Uterus (tissue), 2 donors: Measurements from ENCODE around the gene HIP1.

Experiments used
- POLR2A ChIP-seq, 2 donors: fragments of 450-650 bp; IDR thresholded peaks; one replicate each; pipeline ENCODE4 v1.6.1; 2016; ENCODE audit warnings: antibody characterized with exemption in 2 of 2, mild to moderate bottlenecking in 1 of 2, moderate library complexity in 1 of 2
- TF ChIP-seq, protein P1 (sequence below), 4 experiments: fragments of 200-600 bp in 2 of 4; fragments of 450-650 bp in 2 of 4; sonication (generic) in 2 of 4; IDR thresholded peaks; one replicate each; pipeline ENCODE4 v1.5.1; 2016 to 2019; ENCODE audit warnings: antibody characterized with exemption in 4 of 4, mild to moderate bottlenecking in 2 of 4, moderate library complexity in 1 of 4

DNA sequence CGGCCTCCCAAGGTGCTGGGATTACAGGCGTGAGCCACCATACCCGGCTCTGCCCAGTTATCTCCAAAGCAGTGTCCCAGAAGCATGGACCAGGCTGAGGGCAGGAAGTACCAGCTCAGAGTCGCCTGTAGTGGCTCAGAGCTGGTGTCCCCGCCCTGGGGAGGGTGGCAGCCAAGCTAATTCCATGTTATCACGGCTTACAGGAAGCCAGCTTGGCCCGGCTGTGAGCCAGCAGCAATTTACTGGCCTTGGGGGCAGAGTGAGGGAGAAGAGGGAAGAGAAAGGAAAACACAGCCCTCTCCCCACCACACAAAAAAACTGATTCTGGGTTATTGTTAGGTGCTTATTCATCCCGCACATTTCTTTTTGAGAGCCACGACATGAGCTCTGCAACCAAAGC lies 88.1 kb downstream of the HIP1 start:
- no peak for TF ChIP-seq POLR2A (IDR thresholded peaks at IDR 0.05)
- TF ChIP-seq, protein P1, sequence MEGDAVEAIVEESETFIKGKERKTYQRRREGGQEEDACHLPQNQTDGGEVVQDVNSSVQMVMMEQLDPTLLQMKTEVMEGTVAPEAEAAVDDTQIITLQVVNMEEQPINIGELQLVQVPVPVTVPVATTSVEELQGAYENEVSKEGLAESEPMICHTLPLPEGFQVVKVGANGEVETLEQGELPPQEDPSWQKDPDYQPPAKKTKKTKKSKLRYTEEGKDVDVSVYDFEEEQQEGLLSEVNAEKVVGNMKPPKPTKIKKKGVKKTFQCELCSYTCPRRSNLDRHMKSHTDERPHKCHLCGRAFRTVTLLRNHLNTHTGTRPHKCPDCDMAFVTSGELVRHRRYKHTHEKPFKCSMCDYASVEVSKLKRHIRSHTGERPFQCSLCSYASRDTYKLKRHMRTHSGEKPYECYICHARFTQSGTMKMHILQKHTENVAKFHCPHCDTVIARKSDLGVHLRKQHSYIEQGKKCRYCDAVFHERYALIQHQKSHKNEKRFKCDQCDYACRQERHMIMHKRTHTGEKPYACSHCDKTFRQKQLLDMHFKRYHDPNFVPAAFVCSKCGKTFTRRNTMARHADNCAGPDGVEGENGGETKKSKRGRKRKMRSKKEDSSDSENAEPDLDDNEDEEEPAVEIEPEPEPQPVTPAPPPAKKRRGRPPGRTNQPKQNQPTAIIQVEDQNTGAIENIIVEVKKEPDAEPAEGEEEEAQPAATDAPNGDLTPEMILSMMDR (IDR thresholded peaks at IDR 0.05) = no peak
